AG04449 (cell line): ENCODE data around the gene GABRG3.

Experiments used
- CTCF ChIA-PET: fragments of 350-600 bp; formaldehyde crosslinking; extraction: SDS; loops from one replicate; lab custom pipeline; 2021; ENCODE audit warnings: antibody characterized with exemption; lab: Yijun Ruan, JAX
- POLR2A ChIA-PET: fragments of 400-600, 350-600 bp; formaldehyde crosslinking; extraction: SDS; loops from one replicate; lab custom pipeline; 2020; ENCODE audit warnings: antibody characterized with exemption, inconsistent platforms; lab: Yijun Ruan, JAX
- DNase-seq: peaks from one replicate; pipeline ENCODE4 v3.0.0-alpha.2; 2010; ENCODE audit warnings: low read depth, low spot score
- H3K4me3 ChIP-seq: 2 replicates; pipeline ENCODE4 v1.5.1; 2011; ENCODE audit warnings: low read depth, mild to moderate bottlenecking, control low read depth, low read length
- TF ChIP-seq, protein P1 (sequence below): IDR thresholded peaks from one replicate; pipeline ENCODE4 v1.5.1; 2011; ENCODE audit warnings: mild to moderate bottlenecking, moderate library complexity, low read length, control low read depth, inconsistent platforms; ENCODE audit not compliant: insufficient read depth; ENCODE audit errors: missing control alignments

The GABRG3 gene

GRCh38 chr15:27134481-27134880, 163.5 kb downstream of the GABRG3 start:
- CTCF ChIA-PET: no interaction called here
- DNase-seq: no peak
- H3K4me3 ChIP-seq: no peak overlapping the region
- TF ChIP-seq, protein P1, sequence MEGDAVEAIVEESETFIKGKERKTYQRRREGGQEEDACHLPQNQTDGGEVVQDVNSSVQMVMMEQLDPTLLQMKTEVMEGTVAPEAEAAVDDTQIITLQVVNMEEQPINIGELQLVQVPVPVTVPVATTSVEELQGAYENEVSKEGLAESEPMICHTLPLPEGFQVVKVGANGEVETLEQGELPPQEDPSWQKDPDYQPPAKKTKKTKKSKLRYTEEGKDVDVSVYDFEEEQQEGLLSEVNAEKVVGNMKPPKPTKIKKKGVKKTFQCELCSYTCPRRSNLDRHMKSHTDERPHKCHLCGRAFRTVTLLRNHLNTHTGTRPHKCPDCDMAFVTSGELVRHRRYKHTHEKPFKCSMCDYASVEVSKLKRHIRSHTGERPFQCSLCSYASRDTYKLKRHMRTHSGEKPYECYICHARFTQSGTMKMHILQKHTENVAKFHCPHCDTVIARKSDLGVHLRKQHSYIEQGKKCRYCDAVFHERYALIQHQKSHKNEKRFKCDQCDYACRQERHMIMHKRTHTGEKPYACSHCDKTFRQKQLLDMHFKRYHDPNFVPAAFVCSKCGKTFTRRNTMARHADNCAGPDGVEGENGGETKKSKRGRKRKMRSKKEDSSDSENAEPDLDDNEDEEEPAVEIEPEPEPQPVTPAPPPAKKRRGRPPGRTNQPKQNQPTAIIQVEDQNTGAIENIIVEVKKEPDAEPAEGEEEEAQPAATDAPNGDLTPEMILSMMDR: no peak
- POLR2A ChIA-PET: no interaction called here

DNA sequence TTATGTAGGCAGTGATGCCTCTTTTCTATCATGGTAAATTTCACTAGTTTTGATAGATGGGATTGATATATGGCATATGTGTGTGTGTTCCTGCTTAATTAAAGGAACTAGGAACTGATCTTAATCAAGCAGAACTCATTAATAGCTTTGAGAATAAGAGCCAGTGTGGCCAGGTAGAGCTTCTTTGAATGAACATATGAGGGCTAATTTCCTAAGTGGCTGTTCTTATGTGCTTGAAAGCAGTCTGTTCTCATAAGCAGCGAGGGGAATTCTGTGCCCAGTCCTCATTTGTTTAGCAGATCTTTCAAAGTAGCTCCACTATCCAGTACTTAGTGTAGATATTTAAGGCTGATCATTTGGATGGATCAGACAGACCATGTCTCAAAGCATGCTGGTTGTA, 164.2 kb downstream of the GABRG3 start:
- no peak for DNase-seq
- ChIA-PET POLR2A (no interaction called here), CTCF (no interaction called here)
- H3K4me3 ChIP-seq: no peak overlapping the region
- TF ChIP-seq, protein P1: no peak

- CTCF ChIA-PET: no interaction called here
These were observed 166.1 kb downstream of the GABRG3 start for GRCh38 chr15:27137127-27137526.

GRCh38 chr15:27165590-27165989, 194.6 kb downstream of the GABRG3 start:
- DNase-seq: no peak
- H3K4me3 ChIP-seq: no peak overlapping the region
- ChIA-PET CTCF (no interaction called here), POLR2A (no interaction called here)
- TF ChIP-seq, protein P1: no peak

More at GRCh38 chr15:27137127-27137526, 166.1 kb downstream of the GABRG3 start:
- POLR2A ChIA-PET: no interaction called here
- no peak for DNase-seq
- TF ChIP-seq, protein P1: no peak
- no peak overlapping the region for H3K4me3 ChIP-seq

DNA sequence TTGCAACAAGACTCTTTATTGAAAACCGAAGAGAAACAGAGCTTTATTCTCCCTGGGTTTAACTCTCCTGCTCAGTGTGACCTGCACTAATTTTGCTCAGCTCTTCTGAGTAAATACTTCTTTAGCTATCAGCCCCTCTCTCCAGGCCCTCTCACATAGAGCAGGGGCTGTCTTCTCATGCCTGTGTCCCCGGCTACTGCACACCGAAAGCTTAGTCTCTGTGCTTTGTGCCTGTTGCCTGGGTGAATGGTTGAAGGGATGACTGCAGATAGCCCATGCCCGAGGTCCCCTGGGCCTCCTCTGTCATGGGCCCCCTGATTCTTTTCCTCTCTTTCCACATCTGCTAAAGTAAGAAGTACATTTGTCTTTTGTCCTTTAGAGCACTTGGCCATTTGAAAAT, 195.9 kb downstream of the GABRG3 start:
- POLR2A ChIA-PET: no interaction called here
- DNase-seq: no peak
- CTCF ChIA-PET: no interaction called here
- H3K4me3 ChIP-seq: no peak overlapping the region
- TF ChIP-seq, protein P1: no peak

DNA sequence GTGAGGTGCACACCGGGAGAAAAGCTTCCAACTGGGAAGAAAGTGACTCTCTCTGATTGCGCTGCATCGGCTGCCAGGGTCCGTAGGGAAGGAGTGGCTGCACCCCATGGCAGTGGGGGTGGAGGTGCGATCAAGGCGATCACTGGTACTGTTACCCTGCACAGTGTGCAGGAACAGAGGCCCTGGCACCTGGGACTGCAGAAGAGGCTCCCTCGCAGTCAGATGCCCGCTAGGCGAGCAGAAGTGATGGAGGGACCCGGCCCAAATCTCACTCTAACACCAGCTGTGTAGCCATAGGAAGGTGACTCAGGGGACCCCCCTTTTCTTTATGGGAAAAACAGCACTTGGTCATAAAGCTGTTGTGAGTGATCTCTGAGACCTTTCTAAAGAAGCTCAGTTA, 196.8 kb downstream of the GABRG3 start:
- CTCF ChIA-PET: no interaction called here
- no peak overlapping the region for H3K4me3 ChIP-seq

More for the DNA sequence above, 196.8 kb downstream of the GABRG3 start:
- POLR2A ChIA-PET: no interaction called here
- no peak for DNase-seq
- TF ChIP-seq, protein P1: no peak
